Thoracic aorta (tissue), 2 donors: ENCODE results near the gene SLC30A4. TPM values are rescaled to one million over a fixed set of nuclear protein-coding genes. Genes with fewer than 3 reads are reported as not detected.

Experiments
- ATAC-seq: fragments of 150-250 bp; one replicate; pipeline ENCODE4 v1.8.0; 2017; ENCODE audit warnings: low read depth; ENCODE audit not compliant: insufficient number of reproducible peaks, low FRiP score
- DNase-seq: peaks from one replicate; pipeline ENCODE4 v3.0.0-alpha.2; 2020; ENCODE audit warnings: low spot score
- H3K27ac ChIP-seq, 2 donors: fragments of 200-600 bp; sonication (generic); 1 replicate in 1 of 2; 2 replicates in 1 of 2; pipeline ENCODE4 v1.5.1; 2016; ENCODE audit warnings: mild to moderate bottlenecking in 2 of 2, moderate library complexity in 2 of 2
- H3K27me3 ChIP-seq: fragments of 200-600 bp; sonication (generic); replicated peaks from 2 replicates; pipeline ENCODE4 v1.6.0; 2016; ENCODE audit warnings: mild to moderate bottlenecking; ENCODE audit not compliant: insufficient read depth
- H3K36me3 ChIP-seq: fragments of 200-600 bp; sonication (generic); one replicate; pipeline ENCODE4 v1.5.1; 2016
- H3K4me1 ChIP-seq, 2 donors: fragments of 200-600 bp; sonication (generic); 1 replicate in 1 of 2; 2 replicates in 1 of 2; pipeline versions ENCODE4 v1.5.1 to v1.6.0; 2016; ENCODE audit warnings: low read depth in 2 of 2, mild to moderate bottlenecking in 1 of 2; ENCODE audit not compliant: control insufficient read depth in 1 of 2
- H3K4me3 ChIP-seq: fragments of 200-600 bp; sonication (generic); 2 replicates; pipeline ENCODE4 v1.5.1; 2016; ENCODE audit warnings: mild to moderate bottlenecking
- H3K9me3 ChIP-seq: fragments of 200-600 bp; sonication (generic); 2 replicates; pipeline ENCODE4 v1.5.1; 2016
- total RNA-seq, 2 donors: library from RNA; depleted of rRNA; stranded (reverse); fragments of >200 nt; gene quantifications; one replicate each; pipeline versions ENCODE4 v1.1.0 to v1.2.3, GENCODE V29; 2016
- TF ChIP-seq, protein P1 (sequence below): fragments of 200-600 bp; sonication (generic); IDR thresholded peaks from one replicate; pipeline ENCODE4 v1.5.1; 2019; ENCODE audit warnings: antibody characterized with exemption

Gene SLC30A4
- total RNA-seq, 2 donors from 2014 or later: 6.5 to 11.1 TPM

DNA sequence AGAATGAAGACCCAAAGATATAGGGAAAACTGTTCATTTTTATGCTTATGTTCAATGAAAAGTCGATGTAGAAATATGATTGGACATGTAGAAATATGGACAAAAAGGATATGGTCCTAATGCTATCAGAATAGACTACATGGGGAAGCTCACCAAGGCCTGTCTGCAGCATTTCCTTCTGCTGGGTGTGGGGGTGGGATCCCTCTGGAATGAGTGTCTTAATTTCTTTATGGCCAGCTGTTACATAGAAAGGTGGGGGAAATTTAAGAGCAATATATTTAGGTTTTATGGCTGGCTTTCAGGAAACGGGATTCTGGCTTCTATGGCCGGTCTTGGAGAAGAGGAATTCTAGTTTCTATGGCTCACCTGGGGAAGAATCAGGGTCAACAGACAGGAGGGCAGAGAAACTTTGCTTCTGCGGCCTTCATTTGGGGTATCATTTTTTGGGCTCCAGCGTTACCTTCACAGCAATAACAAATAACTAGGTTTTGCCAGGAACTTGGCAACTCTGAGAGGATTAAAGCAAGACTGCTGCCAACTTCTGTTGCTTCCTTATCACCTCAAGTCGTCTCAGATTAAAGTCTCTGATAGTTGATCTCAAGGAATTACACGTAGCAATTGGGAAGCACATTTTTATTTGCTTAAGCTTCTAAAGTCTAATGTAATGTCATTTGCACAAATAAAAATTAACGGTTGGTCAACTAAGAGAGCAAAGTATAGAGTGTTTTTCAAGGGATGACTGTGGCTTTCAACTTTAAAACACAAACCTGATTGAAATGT lies 87.2 kb downstream of the SLC30A4 start:
- Histone ChIP-seq H3K9me3 (no peaks in the 10 kb centered on the region), H3K36me3 (no peaks in the 10 kb centered on the region), H3K4me1 (peaks cover 3 to 5% of the 10 kb centered on the region in 2 donors), H3K4me3 (no peak overlapping the region), H3K27me3 (no peaks in the 10 kb centered on the region), H3K27ac (no peak overlapping the region)
- DNase-seq (no peak), ATAC-seq (no peak)
- TF ChIP-seq, protein P1, sequence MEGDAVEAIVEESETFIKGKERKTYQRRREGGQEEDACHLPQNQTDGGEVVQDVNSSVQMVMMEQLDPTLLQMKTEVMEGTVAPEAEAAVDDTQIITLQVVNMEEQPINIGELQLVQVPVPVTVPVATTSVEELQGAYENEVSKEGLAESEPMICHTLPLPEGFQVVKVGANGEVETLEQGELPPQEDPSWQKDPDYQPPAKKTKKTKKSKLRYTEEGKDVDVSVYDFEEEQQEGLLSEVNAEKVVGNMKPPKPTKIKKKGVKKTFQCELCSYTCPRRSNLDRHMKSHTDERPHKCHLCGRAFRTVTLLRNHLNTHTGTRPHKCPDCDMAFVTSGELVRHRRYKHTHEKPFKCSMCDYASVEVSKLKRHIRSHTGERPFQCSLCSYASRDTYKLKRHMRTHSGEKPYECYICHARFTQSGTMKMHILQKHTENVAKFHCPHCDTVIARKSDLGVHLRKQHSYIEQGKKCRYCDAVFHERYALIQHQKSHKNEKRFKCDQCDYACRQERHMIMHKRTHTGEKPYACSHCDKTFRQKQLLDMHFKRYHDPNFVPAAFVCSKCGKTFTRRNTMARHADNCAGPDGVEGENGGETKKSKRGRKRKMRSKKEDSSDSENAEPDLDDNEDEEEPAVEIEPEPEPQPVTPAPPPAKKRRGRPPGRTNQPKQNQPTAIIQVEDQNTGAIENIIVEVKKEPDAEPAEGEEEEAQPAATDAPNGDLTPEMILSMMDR: no peak

DNA sequence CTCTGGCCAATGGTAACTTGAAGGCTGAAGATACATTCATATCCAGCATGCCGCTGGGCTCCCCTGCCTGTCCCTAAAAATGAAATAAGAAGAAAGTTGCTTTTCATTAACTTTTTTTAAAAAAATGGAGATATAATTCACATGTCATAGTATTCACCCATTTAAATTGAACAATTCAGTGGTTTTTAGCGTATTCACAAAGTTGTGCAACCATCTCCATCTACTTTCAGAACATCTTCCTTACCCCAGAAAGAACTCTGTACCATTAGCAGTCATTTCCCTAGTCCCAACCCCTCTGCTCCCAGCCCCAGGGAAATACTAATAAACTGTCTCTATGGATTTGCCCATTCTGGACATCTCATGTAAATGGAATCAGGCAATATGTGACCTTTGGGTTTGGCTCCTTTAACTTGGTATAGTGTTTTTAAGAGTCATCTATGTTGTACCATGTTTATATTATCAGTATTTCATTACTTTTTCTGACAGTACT lies 88.4 kb downstream of the SLC30A4 start:
- Histone ChIP-seq H3K4me1 (peaks cover 3 to 8% of the 10 kb centered on the region in 2 donors), H3K4me3 (no peak overlapping the region), H3K27ac (no peak overlapping the region), H3K9me3 (no peaks in the 10 kb centered on the region), H3K36me3 (no peaks in the 10 kb centered on the region), H3K27me3 (no peaks in the 10 kb centered on the region)
- TF ChIP-seq, protein P1: no peak
- ATAC-seq (no peak), DNase-seq (no peak)

DNA sequence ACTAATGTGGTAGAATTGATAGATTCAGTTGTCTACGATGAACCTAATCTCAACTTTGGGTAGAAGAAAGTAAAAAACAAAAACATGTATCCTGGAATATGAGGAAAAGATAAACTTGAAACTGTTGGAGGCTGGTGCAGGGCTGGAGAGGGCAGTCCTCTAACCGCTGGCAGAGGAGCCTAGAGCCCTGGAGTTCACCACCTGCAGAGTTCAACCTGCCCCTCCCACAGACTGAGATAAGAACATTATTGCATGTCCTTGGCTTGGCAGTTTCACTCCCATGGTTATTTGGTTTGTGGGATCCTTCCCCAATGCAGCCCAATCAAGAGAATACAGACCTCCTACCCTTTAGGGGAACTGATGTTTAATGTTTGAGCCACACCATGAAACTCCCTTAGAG lies 91.0 kb downstream of the SLC30A4 start:
- H3K4me1 ChIP-seq: peaks cover 3 to 8% of the 10 kb centered on the region in 2 donors
- TF ChIP-seq, protein P1: no peak
- no peaks in the 10 kb centered on the region for H3K27me3 ChIP-seq
- ATAC-seq (no peak), DNase-seq (no peak)
- no peaks in the 10 kb centered on the region for H3K9me3 ChIP-seq
- no peak overlapping the region for H3K4me3 ChIP-seq
- no peaks in the 10 kb centered on the region for H3K36me3 ChIP-seq
- no peak overlapping the region for H3K27ac ChIP-seq

DNA sequence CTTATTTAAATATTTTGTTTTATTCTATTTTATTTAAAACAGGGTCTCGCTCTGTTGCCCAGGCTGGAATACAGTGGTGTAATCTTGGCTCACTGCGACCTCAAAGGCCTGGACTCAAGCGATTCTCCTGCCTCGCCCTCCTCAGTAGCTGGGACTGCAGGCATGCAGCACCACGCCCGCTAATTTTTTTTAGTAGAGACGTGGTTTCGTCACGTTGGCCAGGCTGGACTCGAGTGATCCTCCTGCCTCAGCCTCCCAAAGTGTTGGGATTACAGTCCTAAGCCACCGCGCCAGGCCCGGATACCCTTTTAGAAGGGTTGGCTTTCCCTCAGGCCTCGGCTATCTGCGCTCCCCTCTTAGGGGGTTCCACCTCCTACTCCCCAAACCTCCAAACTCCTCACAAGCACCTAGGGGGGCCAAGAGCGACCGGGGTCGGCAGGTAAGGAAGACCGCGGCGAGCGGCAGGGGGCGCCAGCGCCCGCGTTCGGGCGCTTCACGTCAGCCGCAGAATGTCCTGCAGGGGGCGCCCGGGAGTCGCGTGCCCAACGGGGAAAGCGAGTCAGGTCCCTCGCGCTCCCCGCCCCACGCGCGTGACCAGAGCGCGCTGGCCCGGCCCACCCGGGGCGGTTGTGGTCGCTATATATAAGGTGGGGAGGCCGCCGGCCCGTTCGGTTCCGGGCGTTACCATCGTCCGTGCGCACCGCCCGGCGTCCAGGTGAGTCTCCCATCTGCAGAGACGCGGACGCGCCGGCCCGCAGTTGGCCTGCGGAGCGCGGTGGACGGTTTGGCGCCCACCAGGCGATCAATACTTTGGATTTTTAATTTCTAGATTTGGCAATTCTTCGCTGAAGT lies 92.4 kb downstream of the SLC30A4 start:
- no peaks in the 10 kb centered on the region for H3K27me3 ChIP-seq
- no peaks in the 10 kb centered on the region for H3K36me3 ChIP-seq
- ATAC-seq: peak; percentile 28
- no peak for DNase-seq
- no peak overlapping the region for H3K27ac ChIP-seq
- TF ChIP-seq, protein P1: peak; percentile 82
- H3K9me3 ChIP-seq: no peaks in the 10 kb centered on the region
- H3K4me3 ChIP-seq: peak overlapping the region; percentile 69
- H3K4me1 ChIP-seq: peaks cover 3 to 8% of the 10 kb centered on the region in 2 donors

Other genes with a start within 250 kb of the SLC30A4 start
- 10 to 100 TPM; 25.0 to 27.6 TPM for gene GATM, start 144.2 kb downstream of the SLC30A4 start, total RNA-seq
- gene BLOC1S6, start 64.6 kb upstream of the SLC30A4 start, total RNA-seq: 10 to 100 TPM; 41.4 to 85.3 TPM
- gene SQOR, start 112.3 kb upstream of the SLC30A4 start, total RNA-seq: 10 to 100 TPM; 57.0 to 65.1 TPM